Smooth muscle cell (in vitro differentiated cells): ENCODE data around the gene VAPB. TPM values are rescaled to one million over a fixed set of nuclear protein-coding genes. Genes with fewer than 3 reads are reported as not detected.

ENCODE experiments used
- polyA plus RNA-seq: library from polyadenylated mRNA; unstranded; fragments of >200 nt; fragmentation: Nextera tagmentation; extraction: Ambion mirVana; gene quantifications from 2 replicates; pipeline ENCODE4 v1.2.1, GENCODE V29; 2016
- total RNA-seq: library from RNA; depleted of rRNA; stranded (reverse); fragments of >200 nt; gene quantifications from 2 replicates; pipeline ENCODE4 v1.2.3, GENCODE V29; 2014

Gene VAPB
- total and polyA plus RNA-seq, 2 experiments from 2014 or later: 14.9 to 28.2 TPM

Other genes with a start within 250 kb of the VAPB start
- gene ANKRD60, start 160.6 kb upstream of the VAPB start, total RNA-seq: not detected in 2 replicates
- gene ANKRD60, start 160.6 kb upstream of the VAPB start, polyA plus RNA-seq: not detected in 2 replicates
- 23.7 and 25.0 TPM in 2 replicates for gene RAB22A, start 79.5 kb upstream of the VAPB start, total RNA-seq
- 14.0 and 17.3 TPM in 2 replicates for gene RAB22A, start 79.5 kb upstream of the VAPB start, polyA plus RNA-seq
- gene APCDD1L, start 126.2 kb downstream of the VAPB start, total RNA-seq: 8.1 and 9.4 TPM in 2 replicates
- gene APCDD1L, start 126.2 kb downstream of the VAPB start, polyA plus RNA-seq: 18.3 and 20.6 TPM in 2 replicates